CD4-positive, alpha-beta T cell treated with Interleukin-6 for 4 hours (primary cell): ENCODE measurements around the gene INPP5D.
"Not testable (repeated sequence)": the region's sequence is repeated elsewhere in the genome, so short reads cannot be mapped to it uniquely, and the experiment has no call there.

ENCODE experiments used
- DNase-seq: peaks from one replicate; pipeline ENCODE4 v3.0.0-alpha.2; 2020; ENCODE audit warnings: mixed read lengths

The INPP5D gene

GRCh38 chr2:233184669-233185068 lies 124.5 kb downstream of the INPP5D start:
- DNase-seq, result no peak

GRCh38 chr2:233185330-233185729 lies 125.2 kb downstream of the INPP5D start:
- DNase-seq, result no peak

GRCh38 chr2:233185963-233186362 lies 125.8 kb downstream of the INPP5D start:
- DNase-seq, result no peak

GRCh38 chr2:233186851-233187250 lies 126.7 kb downstream of the INPP5D start:
- DNase-seq, result no peak

GRCh38 chr2:233189025-233189424 lies 128.9 kb downstream of the INPP5D start:
- no peak for DNase-seq

- not testable (repeated sequence) for DNase-seq
Observed at GRCh38 chr2:233191016-233191415, 130.9 kb downstream of the INPP5D start.

- DNase-seq, result no peak
Observed at GRCh38 chr2:233193738-233194137, 133.6 kb downstream of the INPP5D start.

GRCh38 chr2:233195027-233195426 lies 134.9 kb downstream of the INPP5D start:
- no peak for DNase-seq

GRCh38 chr2:233197022-233197421 lies 136.9 kb downstream of the INPP5D start:
- DNase-seq, result no peak

GRCh38 chr2:233198026-233198425 lies 137.9 kb downstream of the INPP5D start:
- DNase-seq, result no peak

GRCh38 chr2:233199870-233200269 lies 139.7 kb downstream of the INPP5D start:
- no peak for DNase-seq

- DNase-seq, result not testable (repeated sequence)
Observed at GRCh38 chr2:233200790-233201189, 140.6 kb downstream of the INPP5D start.

GRCh38 chr2:233201258-233202013 lies 141.3 kb downstream of the INPP5D start:
- DNase-seq, result no peak

- no peak for DNase-seq
Observed at GRCh38 chr2:233202531-233202944, 142.4 kb downstream of the INPP5D start.

GRCh38 chr2:233203060-233203459 lies 142.9 kb downstream of the INPP5D start:
- no peak for DNase-seq

- no peak for DNase-seq
Observed at GRCh38 chr2:233204286-233204936, 144.3 kb downstream of the INPP5D start.

GRCh38 chr2:233208382-233209116 lies 148.4 kb downstream of the INPP5D start:
- DNase-seq, result no peak

GRCh38 chr2:233209117-233209532 lies 149.0 kb downstream of the INPP5D start:
- DNase-seq, result no peak

GRCh38 chr2:233209533-233210171 lies 149.5 kb downstream of the INPP5D start:
- no peak for DNase-seq

GRCh38 chr2:233210281-233210680 lies 150.1 kb downstream of the INPP5D start:
- DNase-seq, result no peak

GRCh38 chr2:233210843-233211547 lies 150.9 kb downstream of the INPP5D start:
- no peak for DNase-seq

- no peak for DNase-seq
Observed at GRCh38 chr2:233211548-233211895, 151.4 kb downstream of the INPP5D start.

- no peak for DNase-seq
Observed at GRCh38 chr2:233213011-233213410, 152.9 kb downstream of the INPP5D start.
